Measurements from ENCODE around the gene TNFAIP2.

The TNFAIP2 gene

DNA sequence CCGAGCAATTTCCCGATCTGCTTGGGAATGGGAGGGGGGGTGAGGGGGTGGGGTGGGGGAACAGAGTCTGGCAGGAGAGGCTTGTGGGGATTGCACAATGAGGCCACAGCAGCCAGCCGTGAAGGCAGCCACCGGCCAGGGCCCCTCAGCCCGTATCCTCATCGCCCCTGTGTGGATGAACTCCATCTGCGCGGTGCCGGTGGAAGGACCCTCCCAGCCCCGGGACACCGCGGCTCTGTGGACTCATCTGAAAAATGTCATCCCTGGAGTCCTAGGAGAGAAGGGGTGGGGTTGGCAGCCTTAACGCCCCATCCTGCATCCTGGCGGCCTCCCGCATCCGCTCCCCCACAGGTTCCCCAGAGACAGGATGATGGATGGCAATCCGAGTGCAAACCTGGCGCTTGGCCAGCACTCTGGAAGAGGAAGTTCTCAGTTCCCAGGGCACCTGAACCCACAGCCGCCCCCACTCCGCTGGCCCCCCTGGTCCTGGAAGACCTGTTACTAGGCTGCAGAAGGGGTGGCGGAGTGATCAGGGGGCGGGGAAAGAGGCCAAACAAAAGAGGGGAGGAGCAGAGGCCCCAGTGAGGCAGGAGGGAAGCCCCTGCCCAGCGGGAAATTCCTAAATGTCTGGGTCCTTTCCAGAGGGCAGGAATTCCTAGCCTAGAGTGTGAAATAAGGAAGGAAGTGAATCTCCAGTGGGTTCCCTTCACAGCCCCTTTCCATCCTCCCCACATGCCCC, 1.2 kb upstream of the TNFAIP2 start:
- Histone ChIP-seq H3K36me3 (ENCODE audit: insufficient read depth, low read length) (no peaks in the 10 kb centered on the region), H3K27me3 (ENCODE audit: control insufficient read depth, insufficient read depth, low read length) (peaks cover 39% of the 10 kb centered on the region), H3K9me3 (replicated peaks; ENCODE audit: low read length) (no peaks in the 10 kb centered on the region), H3K4me2 (ENCODE audit: low read length) (peak overlapping the region; percentile 29), H3K4me1 (ENCODE audit: control insufficient read depth, insufficient read depth, low read length) (peaks cover 40% of the 10 kb centered on the region), H3K9ac (ENCODE audit: low read depth, low read length) (no peak overlapping the region), H3K4me3 (ENCODE audit: low read length) (no peak overlapping the region)

DNA sequence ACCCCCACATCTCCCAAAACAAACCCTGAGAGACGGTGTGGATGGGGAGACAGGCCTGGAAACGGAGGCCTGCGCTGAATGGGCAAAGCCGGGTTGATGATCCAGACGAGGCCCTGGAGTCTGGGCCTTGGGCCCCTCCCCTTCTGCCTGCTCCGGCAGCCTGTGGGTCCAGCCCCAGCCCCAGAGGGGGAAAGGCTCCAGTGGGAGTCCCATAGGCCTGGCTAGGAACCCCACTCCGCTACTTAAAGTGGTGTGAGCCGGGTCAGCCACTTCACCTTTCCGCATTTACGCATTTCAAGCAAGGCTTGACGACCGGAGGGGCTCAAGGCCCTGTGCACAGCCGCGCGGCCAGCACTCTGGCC, 695 bp upstream of the TNFAIP2 start:
- Histone ChIP-seq H3K4me2 (ENCODE audit: low read length) (no peak overlapping the region), H3K9me3 (replicated peaks; ENCODE audit: low read length) (no peaks in the 10 kb centered on the region), H3K4me3 (ENCODE audit: low read length) (no peak overlapping the region), H3K36me3 (ENCODE audit: insufficient read depth, low read length) (no peaks in the 10 kb centered on the region), H3K4me1 (ENCODE audit: control insufficient read depth, insufficient read depth, low read length) (peaks cover 40% of the 10 kb centered on the region), H3K27me3 (ENCODE audit: control insufficient read depth, insufficient read depth, low read length) (peaks cover 43% of the 10 kb centered on the region), H3K9ac (ENCODE audit: low read depth, low read length) (peak overlapping the region; percentile 1)

DNA sequence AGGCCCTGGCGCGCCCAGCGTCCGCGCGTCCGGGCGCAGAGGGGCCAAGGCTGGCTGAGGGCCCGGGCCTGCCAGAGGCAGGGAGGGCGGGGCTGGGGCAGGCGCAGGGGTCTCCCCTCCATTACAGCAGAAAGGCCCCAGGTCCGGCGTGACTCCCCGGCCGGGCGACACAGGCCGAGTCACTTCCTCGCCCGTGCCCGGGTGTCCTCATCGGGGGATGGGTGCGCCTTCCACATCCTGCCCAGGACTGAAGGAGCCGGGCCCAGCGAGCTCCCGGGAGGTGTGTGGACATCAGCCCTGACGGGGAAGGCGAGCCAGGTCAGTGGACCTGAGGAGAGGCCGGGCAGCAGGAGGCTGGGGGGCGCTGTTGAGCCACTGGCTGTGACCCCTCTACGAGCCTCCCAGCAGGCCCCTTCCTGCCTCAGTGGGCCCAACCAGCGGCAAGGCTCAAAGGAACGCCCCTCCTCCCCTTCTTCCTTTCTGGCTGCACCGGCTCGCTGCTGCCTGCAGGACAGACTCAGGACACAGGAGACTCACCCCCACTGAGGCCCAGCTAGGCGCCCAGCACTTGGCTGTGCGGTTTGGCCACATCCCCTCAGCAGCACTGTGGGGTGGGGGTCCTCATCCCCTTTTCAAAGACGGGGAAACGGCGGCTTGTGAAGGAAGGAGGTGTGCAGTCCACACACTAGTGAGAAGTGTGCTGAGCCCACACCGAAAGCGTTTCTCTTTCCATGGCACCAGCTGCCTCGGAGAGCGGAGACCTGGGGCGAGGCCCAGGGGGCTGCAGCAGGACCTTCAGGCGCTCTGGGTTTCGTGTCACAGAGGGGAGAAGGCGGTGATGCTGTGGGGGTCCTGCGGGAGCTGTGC, 606 bp downstream of the TNFAIP2 start:
- Histone ChIP-seq H3K27me3 (ENCODE audit: control insufficient read depth, insufficient read depth, low read length) (peaks cover 55% of the 10 kb centered on the region), H3K4me3 (ENCODE audit: low read length) (peak overlapping the region; percentile 60), H3K9ac (ENCODE audit: low read depth, low read length) (peak overlapping the region; percentile 61), H3K9me3 (replicated peaks; ENCODE audit: low read length) (no peaks in the 10 kb centered on the region), H3K4me1 (ENCODE audit: control insufficient read depth, insufficient read depth, low read length) (peaks cover 43% of the 10 kb centered on the region), H3K4me2 (ENCODE audit: low read length) (peak overlapping the region; percentile 79), H3K36me3 (ENCODE audit: insufficient read depth, low read length) (no peaks in the 10 kb centered on the region)

DNA sequence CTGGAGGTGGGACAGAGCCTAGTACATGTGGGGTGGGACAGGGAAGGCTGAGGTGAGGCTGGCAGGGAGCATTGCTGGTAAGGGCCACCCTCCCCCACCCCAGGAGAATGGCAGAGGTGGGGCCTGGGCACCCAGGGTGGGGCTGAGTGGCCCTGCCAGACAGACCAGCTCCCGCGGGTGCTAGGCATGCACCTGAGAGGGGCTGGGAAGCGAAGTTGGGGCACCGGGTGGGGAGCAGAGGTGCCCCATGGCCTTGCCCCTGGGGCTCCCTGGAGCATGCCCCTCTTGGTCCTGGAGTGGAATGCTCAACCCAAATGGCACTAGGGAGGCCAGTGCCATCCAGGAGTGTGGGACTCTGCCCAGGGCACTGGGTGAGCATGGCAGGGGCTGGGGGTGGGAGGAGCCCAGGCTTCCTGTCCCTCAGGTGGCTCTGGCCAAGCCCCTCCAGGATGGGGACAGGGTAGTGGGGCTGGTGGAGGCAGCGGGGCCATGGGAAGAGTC, 1.3 kb downstream of the TNFAIP2 start:
- Histone ChIP-seq H3K4me3 (ENCODE audit: low read length) (no peak overlapping the region), H3K9ac (ENCODE audit: low read depth, low read length) (no peak overlapping the region)

DNA sequence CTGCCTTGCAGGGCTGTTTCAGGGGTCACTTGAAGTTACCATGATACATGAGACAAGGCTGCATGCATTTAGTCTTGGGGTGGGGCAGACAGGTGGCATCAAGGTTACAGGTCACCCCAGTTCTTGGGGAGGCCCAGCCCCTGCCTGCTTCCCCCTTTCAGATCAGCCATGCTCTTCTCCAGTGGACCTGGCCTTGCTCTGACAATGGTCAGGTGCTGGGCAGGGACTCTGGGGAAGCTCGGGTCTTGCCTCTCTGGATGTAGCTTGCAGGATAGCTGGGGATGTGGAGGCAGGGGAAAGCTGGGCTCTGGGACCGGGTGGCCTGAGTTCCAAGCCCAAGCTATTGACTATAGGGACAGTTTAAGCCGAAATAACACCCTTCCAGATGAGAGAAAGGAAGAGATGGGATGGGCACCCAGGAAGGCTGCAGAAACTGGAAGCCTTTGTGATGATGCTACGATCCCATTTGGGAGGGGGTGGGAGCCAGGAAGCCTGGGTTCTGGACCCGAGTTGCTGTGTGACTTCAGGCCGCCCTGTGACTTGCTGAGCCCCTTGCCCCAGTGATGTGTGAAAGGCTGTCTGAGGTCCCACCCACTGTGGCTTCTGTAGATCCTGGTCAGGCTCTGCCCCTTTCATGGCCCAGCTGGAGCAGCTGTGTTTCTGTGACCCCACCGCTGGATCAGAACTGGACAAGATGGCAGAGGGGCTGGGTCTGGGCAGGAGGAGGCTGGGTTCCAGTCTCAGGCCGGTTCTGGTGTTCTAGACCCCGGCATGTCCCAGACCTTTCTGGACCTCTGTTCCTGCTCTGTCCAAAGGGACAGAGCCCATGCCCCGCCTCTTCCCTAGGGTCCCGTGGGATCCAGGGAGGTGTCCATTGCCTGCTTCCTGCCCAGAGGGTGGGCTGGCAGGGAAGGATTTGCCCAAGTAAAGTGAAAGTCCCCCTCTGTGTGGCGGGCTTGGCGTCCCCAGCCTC, 2.1 kb downstream of the TNFAIP2 start:
- no peak overlapping the region for H3K4me3 ChIP-seq (ENCODE audit: low read length)

More for the DNA sequence above, 1.3 kb downstream of the TNFAIP2 start:
- Histone ChIP-seq H3K4me1 (ENCODE audit: control insufficient read depth, insufficient read depth, low read length) (peaks cover 46% of the 10 kb centered on the region), H3K4me2 (ENCODE audit: low read length) (peak overlapping the region; percentile 79), H3K27me3 (ENCODE audit: control insufficient read depth, insufficient read depth, low read length) (peaks cover 55% of the 10 kb centered on the region), H3K9me3 (replicated peaks; ENCODE audit: low read length) (no peaks in the 10 kb centered on the region), H3K36me3 (ENCODE audit: insufficient read depth, low read length) (no peaks in the 10 kb centered on the region)

DNA sequence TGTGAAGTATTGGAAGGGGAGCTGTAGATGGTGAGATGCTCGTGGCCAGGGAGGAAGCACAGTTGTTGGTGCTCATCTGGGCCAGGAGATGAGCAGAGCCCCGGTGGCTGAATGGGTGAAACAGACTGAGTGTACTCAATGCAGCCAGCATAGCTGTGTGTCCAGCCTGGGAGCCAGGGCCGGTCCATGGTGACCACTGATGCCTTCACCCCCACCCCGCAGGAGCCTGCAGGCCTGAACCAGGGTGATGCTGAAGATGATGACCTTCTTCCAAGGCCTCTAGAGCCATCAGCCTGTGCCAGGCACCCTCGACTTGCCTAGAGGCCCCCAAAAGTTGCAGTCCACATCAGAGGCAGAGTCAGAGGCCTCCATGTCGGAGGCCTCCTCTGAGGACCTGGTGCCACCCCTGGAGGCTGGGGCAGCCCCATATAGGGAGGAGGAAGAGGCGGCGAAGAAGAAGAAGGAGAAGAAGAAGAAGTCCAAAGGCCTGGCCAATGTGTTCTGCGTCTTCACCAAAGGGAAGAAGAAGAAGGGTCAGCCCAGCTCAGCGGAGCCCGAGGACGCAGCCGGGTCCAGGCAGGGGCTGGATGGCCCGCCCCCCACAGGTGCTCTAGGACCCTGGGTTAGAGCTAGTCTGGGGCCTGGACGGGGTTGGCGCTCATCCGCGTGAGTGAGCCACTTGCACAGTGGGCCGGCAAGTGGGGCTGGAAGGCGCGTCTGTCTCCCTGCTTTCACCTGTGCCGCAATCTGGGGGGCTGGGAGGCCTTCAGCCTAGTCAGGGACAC, 3.0 kb downstream of the TNFAIP2 start:
- Histone ChIP-seq H3K4me1 (ENCODE audit: control insufficient read depth, insufficient read depth, low read length) (peaks cover 56% of the 10 kb centered on the region), H3K36me3 (ENCODE audit: insufficient read depth, low read length) (no peaks in the 10 kb centered on the region), H3K4me2 (ENCODE audit: low read length) (peak overlapping the region; percentile 71), H3K9me3 (replicated peaks; ENCODE audit: low read length) (no peaks in the 10 kb centered on the region), H3K4me3 (ENCODE audit: low read length) (no peak overlapping the region), H3K9ac (ENCODE audit: low read depth, low read length) (no peak overlapping the region), H3K27me3 (ENCODE audit: control insufficient read depth, insufficient read depth, low read length) (peaks cover 55% of the 10 kb centered on the region)

More for the DNA sequence above, 2.1 kb downstream of the TNFAIP2 start:
- H3K4me1 ChIP-seq (ENCODE audit: control insufficient read depth, insufficient read depth, low read length): peaks cover 50% of the 10 kb centered on the region
- H3K9ac ChIP-seq (ENCODE audit: low read depth, low read length): no peak overlapping the region
- no peaks in the 10 kb centered on the region for H3K9me3 ChIP-seq (replicated peaks; ENCODE audit: low read length)
- H3K27me3 ChIP-seq (ENCODE audit: control insufficient read depth, insufficient read depth, low read length): peaks cover 55% of the 10 kb centered on the region
- H3K36me3 ChIP-seq (ENCODE audit: insufficient read depth, low read length): no peaks in the 10 kb centered on the region
- no peak overlapping the region for H3K4me2 ChIP-seq (ENCODE audit: low read length)

DNA sequence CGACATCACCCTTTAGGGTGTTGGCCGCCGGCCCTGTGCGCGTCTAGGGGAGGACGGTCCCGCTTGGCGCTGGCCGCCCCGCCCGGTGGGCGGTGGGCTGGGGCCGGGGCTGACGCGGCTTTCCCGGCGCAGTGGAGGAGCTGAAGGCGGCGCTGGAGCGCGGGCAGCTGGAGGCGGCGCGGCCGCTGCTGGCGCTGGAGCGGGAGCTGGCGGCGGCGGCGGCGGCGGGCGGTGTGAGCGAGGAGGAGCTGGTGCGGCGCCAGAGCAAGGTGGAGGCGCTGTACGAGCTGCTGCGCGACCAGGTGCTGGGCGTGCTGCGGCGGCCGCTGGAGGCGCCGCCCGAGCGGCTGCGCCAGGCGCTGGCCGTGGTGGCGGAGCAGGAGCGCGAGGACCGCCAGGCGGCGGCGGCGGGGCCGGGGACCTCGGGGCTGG, 3.6 kb downstream of the TNFAIP2 start:
- peak overlapping the region; percentile 31 for H3K4me3 ChIP-seq (ENCODE audit: low read length)

DNA sequence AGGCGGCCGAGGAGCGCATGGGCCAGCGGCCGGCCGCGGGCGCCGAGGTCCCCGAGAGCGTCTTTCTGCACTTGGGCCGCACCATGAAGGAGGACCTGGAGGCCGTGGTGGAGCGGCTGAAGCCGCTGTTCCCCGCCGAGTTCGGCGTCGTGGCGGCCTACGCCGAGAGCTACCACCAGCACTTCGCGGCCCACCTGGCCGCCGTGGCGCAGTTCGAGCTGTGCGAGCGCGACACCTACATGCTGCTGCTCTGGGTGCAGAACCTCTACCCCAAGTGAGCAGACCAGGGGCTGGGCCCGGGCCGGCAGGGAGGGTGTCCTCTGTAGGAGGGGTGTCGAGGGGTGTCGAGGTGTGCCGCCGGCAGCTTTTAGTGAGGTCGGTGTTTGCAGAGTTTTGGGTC, 4.1 kb downstream of the TNFAIP2 start:
- H3K27me3 ChIP-seq (ENCODE audit: control insufficient read depth, insufficient read depth, low read length): peaks cover 50% of the 10 kb centered on the region
- H3K36me3 ChIP-seq (ENCODE audit: insufficient read depth, low read length): no peaks in the 10 kb centered on the region
- no peak overlapping the region for H3K4me3 ChIP-seq (ENCODE audit: low read length)

More for the DNA sequence above, 3.6 kb downstream of the TNFAIP2 start:
- Histone ChIP-seq H3K4me1 (ENCODE audit: control insufficient read depth, insufficient read depth, low read length) (peaks cover 52% of the 10 kb centered on the region), H3K36me3 (ENCODE audit: insufficient read depth, low read length) (no peaks in the 10 kb centered on the region), H3K27me3 (ENCODE audit: control insufficient read depth, insufficient read depth, low read length) (peaks cover 55% of the 10 kb centered on the region), H3K9me3 (replicated peaks; ENCODE audit: low read length) (no peaks in the 10 kb centered on the region), H3K4me2 (ENCODE audit: low read length) (peak overlapping the region; percentile 71), H3K9ac (ENCODE audit: low read depth, low read length) (no peak overlapping the region)

DNA sequence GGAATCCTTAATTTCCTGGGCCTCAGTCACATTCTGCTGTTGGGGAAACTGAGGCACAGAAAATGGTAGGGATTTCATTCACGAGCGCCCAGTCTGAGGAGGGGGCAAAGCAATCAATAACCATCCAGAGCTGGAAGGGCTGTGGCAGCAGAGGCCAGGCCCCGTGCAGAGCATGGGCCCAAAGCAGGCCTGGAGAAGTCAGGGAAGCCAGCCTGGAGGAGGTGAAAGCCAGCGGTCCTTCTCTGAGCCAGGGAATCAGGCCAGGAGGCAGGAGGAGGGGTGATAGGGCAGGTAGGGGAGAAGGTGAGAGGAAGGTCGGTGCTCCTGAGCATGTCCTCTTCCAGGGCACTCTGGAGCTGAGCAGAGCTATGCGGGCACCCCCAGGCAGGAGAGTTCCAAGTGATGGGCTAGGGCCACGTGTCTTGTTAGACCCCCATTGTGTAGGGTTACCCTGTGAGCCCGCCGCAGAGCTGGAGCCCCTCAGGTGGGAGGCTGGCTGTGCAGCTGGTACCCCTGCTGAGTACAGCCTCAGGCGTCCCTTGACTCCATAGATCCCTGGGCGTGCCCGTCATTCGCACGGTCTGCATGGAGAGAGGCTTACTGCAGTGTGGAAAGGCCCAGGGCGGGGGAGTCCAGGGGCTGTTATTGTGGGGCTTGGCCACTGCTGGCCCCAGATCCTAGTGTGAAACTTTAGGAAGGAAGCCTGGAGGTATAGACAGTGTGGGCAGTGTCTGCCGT, 4.8 kb downstream of the TNFAIP2 start:
- H3K27me3 ChIP-seq (ENCODE audit: control insufficient read depth, insufficient read depth, low read length): peaks cover 47% of the 10 kb centered on the region

More for the DNA sequence above, 4.1 kb downstream of the TNFAIP2 start:
- Histone ChIP-seq H3K4me2 (ENCODE audit: low read length) (peak overlapping the region; percentile 71), H3K9ac (ENCODE audit: low read depth, low read length) (no peak overlapping the region), H3K4me1 (ENCODE audit: control insufficient read depth, insufficient read depth, low read length) (peaks cover 47% of the 10 kb centered on the region), H3K9me3 (replicated peaks; ENCODE audit: low read length) (no peaks in the 10 kb centered on the region)

More for the DNA sequence above, 4.8 kb downstream of the TNFAIP2 start:
- peaks cover 41% of the 10 kb centered on the region for H3K4me1 ChIP-seq (ENCODE audit: control insufficient read depth, insufficient read depth, low read length)
- no peak overlapping the region for H3K9ac ChIP-seq (ENCODE audit: low read depth, low read length)
- H3K9me3 ChIP-seq (replicated peaks; ENCODE audit: low read length): no peaks in the 10 kb centered on the region
- no peaks in the 10 kb centered on the region for H3K36me3 ChIP-seq (ENCODE audit: insufficient read depth, low read length)
- H3K4me3 ChIP-seq (ENCODE audit: low read length): no peak overlapping the region
- peak overlapping the region; percentile 18 for H3K4me2 ChIP-seq (ENCODE audit: low read length)
